ENCODE results near the gene GNRH2. TPM values are rescaled to one million over a fixed set of nuclear protein-coding genes. Genes with fewer than 3 reads are reported as not detected.

The GNRH2 gene
- total and polyA plus RNA-seq, 2 donors (not counting 1 experiment from before 2014, with no cell fraction given), result 2.5 TPM; not detected in 1

DNA sequence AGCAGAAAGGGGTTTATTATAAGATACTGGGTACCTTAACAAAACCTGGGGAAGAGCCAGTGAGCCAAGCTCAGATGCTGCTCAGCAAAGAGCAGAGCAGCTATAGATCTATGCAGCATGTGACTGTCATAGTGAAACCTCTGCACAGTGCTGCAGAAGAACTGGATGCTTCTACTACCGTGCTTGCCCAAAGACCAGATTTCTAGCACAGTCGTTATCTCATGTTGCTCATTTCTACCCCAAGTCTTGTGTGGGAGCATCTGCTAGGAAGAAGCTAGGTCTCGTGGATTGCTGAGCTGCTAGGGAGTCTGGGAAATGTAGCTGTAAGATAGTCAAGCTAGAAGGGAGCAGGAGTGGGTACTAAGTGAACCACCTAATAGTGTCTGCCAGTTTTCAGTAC lies 31.7 kb upstream of the GNRH2 start:
- H3K9ac ChIP-seq (ENCODE audit: low read length), result no peak overlapping the region
- no peaks in the 10 kb centered on the region for H3K4me1 ChIP-seq (ENCODE audit: control insufficient read depth in 2 of 2, insufficient read depth in 2 of 2, low read length in 2 of 2)
- no peak overlapping the region for H2AFZ ChIP-seq (ENCODE audit: insufficient read depth, low read depth, low read length, poor library complexity, severe bottlenecking)
- no peak overlapping the region for H3K4me3 ChIP-seq (ENCODE audit: control extremely low read depth in 1 of 5, extremely low read depth in 1 of 5, insufficient read depth in 1 of 5, low read depth in 2 of 5, low read length in 4 of 5)
- H3K4me2 ChIP-seq (replicated peaks; ENCODE audit: low read depth, low read length, poor library complexity, severe bottlenecking), result no peak overlapping the region
- Mint-ChIP-seq H3K27ac (no peak overlapping the region), H3K9me3 (ENCODE audit: insufficient read depth) (no peaks in the 10 kb centered on the region), H3K4me1 (no peaks in the 10 kb centered on the region), H3K4me3 (no peak overlapping the region), H3K27me3 (no peaks in the 10 kb centered on the region)
- WGBS (ENCODE audit: insufficient coverage), result 90% methylated on average over 3 of the region's 3 CpGs
- no peaks in the 10 kb centered on the region for H3K27me3 ChIP-seq (replicated peaks in 1 of 4; ENCODE audit: control extremely low read depth in 1 of 4, control insufficient read depth in 3 of 4, insufficient read depth in 4 of 4, low read length in 3 of 4)
- H3K36me3 ChIP-seq (replicated peaks in 1 of 2; ENCODE audit: control extremely low read depth in 1 of 2, control insufficient read depth in 1 of 2, extremely low read depth in 1 of 2, insufficient read depth in 2 of 2, low read length in 1 of 2), result peaks cover 6 to 41% of the 10 kb centered on the region in 2 experiments
- POLR2A ChIA-PET, result no interaction called here
- DNase-seq, result no peak
- no peaks in the 10 kb centered on the region for H3K79me2 ChIP-seq (ENCODE audit: control insufficient read depth, insufficient read depth, low read length)
- no peaks in the 10 kb centered on the region for H3K9me3 ChIP-seq (ENCODE audit: control extremely low read depth in 1 of 3, control insufficient read depth in 2 of 3, insufficient read depth in 1 of 3, low read length in 2 of 3)
- TF ChIP-seq EZH2 (IDR thresholded peaks at IDR 0.05; ENCODE audit: borderline replicate concordance, insufficient read depth, low read depth, low read length, poor library complexity, severe bottlenecking), result no peak
- CTCF ChIA-PET, result interaction anchor here (1.1 kb wide), 1 partner anchor 11 kb away, joined by 3 read pairs; no protein-coding TSS in a partner anchor
- H4K20me1 ChIP-seq (ENCODE audit: control insufficient read depth, insufficient read depth, low read length, poor library complexity, severe bottlenecking), result no peaks in the 10 kb centered on the region
- H3K27ac ChIP-seq (ENCODE audit: low read length in 2 of 2), result no peak overlapping the region
- ATAC-seq (ENCODE audit: low read depth), result no peak
- intact Hi-C loops (cut with micrococcal nuclease), result no loop called here

DNA sequence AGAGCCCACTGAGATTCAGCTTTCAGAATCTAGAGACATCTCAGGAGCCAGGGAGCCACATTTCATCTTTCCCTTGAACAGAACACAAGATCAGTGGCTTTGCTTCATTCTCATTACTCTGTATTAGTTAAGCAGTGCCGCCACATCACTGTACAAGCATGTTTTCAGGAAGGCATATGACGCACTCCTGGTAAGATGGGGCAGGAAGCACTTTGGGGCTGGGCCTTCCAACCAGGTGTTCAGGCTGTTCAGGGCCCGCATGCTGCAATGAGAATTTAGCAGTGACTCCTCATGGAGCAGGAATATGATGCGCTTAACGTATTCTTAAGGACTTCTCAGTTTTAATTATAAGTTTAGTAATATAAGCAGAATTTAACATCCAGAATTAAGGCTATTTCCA lies 29.7 kb upstream of the GNRH2 start:
- H3K4me1 ChIP-seq (ENCODE audit: control insufficient read depth in 2 of 2, insufficient read depth in 2 of 2, low read length in 2 of 2), result no peaks in the 10 kb centered on the region
- 94% methylated on average over 2 of the region's 5 CpGs for WGBS (ENCODE audit: insufficient coverage)
- no peak for TF ChIP-seq EZH2 (IDR thresholded peaks at IDR 0.05; ENCODE audit: borderline replicate concordance, insufficient read depth, low read depth, low read length, poor library complexity, severe bottlenecking)
- TF ChIP-seq, protein P1, sequence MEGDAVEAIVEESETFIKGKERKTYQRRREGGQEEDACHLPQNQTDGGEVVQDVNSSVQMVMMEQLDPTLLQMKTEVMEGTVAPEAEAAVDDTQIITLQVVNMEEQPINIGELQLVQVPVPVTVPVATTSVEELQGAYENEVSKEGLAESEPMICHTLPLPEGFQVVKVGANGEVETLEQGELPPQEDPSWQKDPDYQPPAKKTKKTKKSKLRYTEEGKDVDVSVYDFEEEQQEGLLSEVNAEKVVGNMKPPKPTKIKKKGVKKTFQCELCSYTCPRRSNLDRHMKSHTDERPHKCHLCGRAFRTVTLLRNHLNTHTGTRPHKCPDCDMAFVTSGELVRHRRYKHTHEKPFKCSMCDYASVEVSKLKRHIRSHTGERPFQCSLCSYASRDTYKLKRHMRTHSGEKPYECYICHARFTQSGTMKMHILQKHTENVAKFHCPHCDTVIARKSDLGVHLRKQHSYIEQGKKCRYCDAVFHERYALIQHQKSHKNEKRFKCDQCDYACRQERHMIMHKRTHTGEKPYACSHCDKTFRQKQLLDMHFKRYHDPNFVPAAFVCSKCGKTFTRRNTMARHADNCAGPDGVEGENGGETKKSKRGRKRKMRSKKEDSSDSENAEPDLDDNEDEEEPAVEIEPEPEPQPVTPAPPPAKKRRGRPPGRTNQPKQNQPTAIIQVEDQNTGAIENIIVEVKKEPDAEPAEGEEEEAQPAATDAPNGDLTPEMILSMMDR (IDR thresholded peaks at IDR 0.05), result no peak
- Mint-ChIP-seq H3K9me3 (ENCODE audit: insufficient read depth) (no peaks in the 10 kb centered on the region), H3K4me3 (no peak overlapping the region), H3K27ac (no peak overlapping the region), H3K4me1 (no peaks in the 10 kb centered on the region), H3K27me3 (no peaks in the 10 kb centered on the region)
- no peak for ATAC-seq (ENCODE audit: low read depth)
- H3K9ac ChIP-seq (ENCODE audit: low read length), result no peak overlapping the region
- no peak overlapping the region for H3K27ac ChIP-seq (ENCODE audit: low read length in 2 of 2)
- ChIA-PET POLR2A (no interaction called here), CTCF (no interaction called here)
- H4K20me1 ChIP-seq (ENCODE audit: control insufficient read depth, insufficient read depth, low read length, poor library complexity, severe bottlenecking), result no peaks in the 10 kb centered on the region
- no peaks in the 10 kb centered on the region for H3K27me3 ChIP-seq (replicated peaks in 1 of 4; ENCODE audit: control extremely low read depth in 1 of 4, control insufficient read depth in 3 of 4, insufficient read depth in 4 of 4, low read length in 3 of 4)
- peaks cover 4 to 38% of the 10 kb centered on the region in 2 experiments for H3K36me3 ChIP-seq (replicated peaks in 1 of 2; ENCODE audit: control extremely low read depth in 1 of 2, control insufficient read depth in 1 of 2, extremely low read depth in 1 of 2, insufficient read depth in 2 of 2, low read length in 1 of 2)
- no peak overlapping the region for H2AFZ ChIP-seq (ENCODE audit: insufficient read depth, low read depth, low read length, poor library complexity, severe bottlenecking)
- H3K4me3 ChIP-seq (ENCODE audit: control extremely low read depth in 1 of 5, extremely low read depth in 1 of 5, insufficient read depth in 1 of 5, low read depth in 2 of 5, low read length in 4 of 5), result no peak overlapping the region
- no peak overlapping the region for H3K4me2 ChIP-seq (replicated peaks; ENCODE audit: low read depth, low read length, poor library complexity, severe bottlenecking)
- intact Hi-C loops (cut with micrococcal nuclease), result no loop called here
- H3K79me2 ChIP-seq (ENCODE audit: control insufficient read depth, insufficient read depth, low read length), result no peaks in the 10 kb centered on the region
- H3K9me3 ChIP-seq (ENCODE audit: control extremely low read depth in 1 of 3, control insufficient read depth in 2 of 3, insufficient read depth in 1 of 3, low read length in 2 of 3), result no peaks in the 10 kb centered on the region
- DNase-seq, result no peak
